Testis (tissue), 3 donors: ENCODE measurements around the gene PA2G4. TPM values are rescaled to one million over a fixed set of nuclear protein-coding genes. Genes with fewer than 3 reads are reported as not detected.
A peak's percentile ranks its signal among the peaks of the same experiment; 100 is the strongest.

Experiments used
- DNase-seq: peaks from one replicate; pipeline ENCODE4 v3.0.0-alpha.2; 2019
- H3K27ac ChIP-seq, 2 donors: fragments of 200-600 bp; sonication (generic); one replicate each; pipeline ENCODE4 v1.5.1; 2019
- H3K27me3 ChIP-seq: fragments of 200-600 bp; sonication (generic); one replicate; pipeline ENCODE4 v1.5.1; 2019
- H3K36me3 ChIP-seq: fragments of 200-600 bp; sonication (generic); one replicate; pipeline ENCODE4 v1.5.1; 2017; ENCODE audit warnings: low read depth; ENCODE audit errors: missing control alignments
- H3K4me1 ChIP-seq: fragments of 200-600 bp; sonication (generic); one replicate; pipeline ENCODE4 v1.5.1; 2019
- H3K4me3 ChIP-seq, 2 donors: fragments of 200-600 bp; sonication (generic); one replicate each; pipeline ENCODE4 v1.5.1; 2017 to 2019
- H3K9me3 ChIP-seq: fragments of 200-600 bp; sonication (generic); one replicate; pipeline ENCODE4 v1.5.1; 2017
- CTCF ChIP-seq, 3 experiments: fragments of 450-650 bp in 2 of 3; fragments of 200-600 bp in 1 of 3; sonication (generic) in 1 of 3; IDR thresholded peaks; one replicate each; pipeline ENCODE4 v1.5.1; 2016 to 2019; ENCODE audit warnings: antibody characterized with exemption in 3 of 3, mild to moderate bottlenecking in 2 of 3, moderate library complexity in 1 of 3
- POLR2A ChIP-seq: fragments of 450-650 bp; IDR thresholded peaks from one replicate; pipeline ENCODE4 v1.6.1; 2017; ENCODE audit warnings: antibody characterized with exemption, mild to moderate bottlenecking, moderate library complexity
- WGBS, 2 donors: methylation state at CpG; one replicate each; pipeline ENCODE4 v1.1.5; 2018; 5-methylcytosine and 5-hydroxymethylcytosine counted together
- intact Hi-C: fragments of 100-400 bp; cut with DNase I; formaldehyde crosslinking; loops from one replicate; pipeline ENCODE4 v1.15.1; 2023; ENCODE audit warnings: low total_unique reads
- polyA plus RNA-seq: library from polyadenylated mRNA; stranded (reverse); fragments of 350-450 nt; fragmentation: Illumina TruSeq; extraction: RNeasy Lipid Tissue Mini Kit (QIAGEN cat#74804); gene quantifications from one replicate; pipeline ENCODE4 v1.2.3, GENCODE V29; 2014; ENCODE audit warnings: low read depth, low replicate concordance; ENCODE audit not compliant: insufficient read depth
- total RNA-seq, 2 donors: library from RNA; depleted of rRNA; stranded (reverse); fragments of >200 nt; gene quantifications; one replicate each; pipeline ENCODE4 v1.2.3, GENCODE V29; 2016

PA2G4 gene
- total and polyA plus RNA-seq, 3 donors from 2014 or later = 61.0 to 190 (median 81.4) TPM

DNA sequence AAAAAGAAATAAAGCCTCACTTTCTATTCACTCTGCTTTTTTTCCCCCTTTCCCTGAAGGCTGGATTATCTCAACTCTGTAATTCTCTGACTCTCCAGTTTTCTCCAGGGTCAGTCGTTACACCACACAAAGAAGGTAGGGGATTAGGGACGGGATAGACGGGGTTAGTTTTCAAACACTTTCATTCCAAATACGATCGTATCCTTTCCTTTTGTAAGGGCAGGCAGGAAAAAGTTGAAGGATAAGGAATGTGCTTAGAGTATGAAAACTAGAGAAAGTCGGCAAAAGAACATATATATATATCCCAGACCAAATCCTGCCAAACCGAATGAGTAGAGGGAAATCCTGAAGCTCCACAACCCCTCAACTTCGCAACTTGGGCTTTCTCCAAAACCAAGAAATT, 23.1 kb downstream of the PA2G4 start:
- Histone ChIP-seq H3K36me3 (no peaks in the 10 kb centered on the region), H3K27me3 (no peaks in the 10 kb centered on the region), H3K4me3 (peak overlapping the region; percentile 77), H3K4me1 (peaks cover 26% of the 10 kb centered on the region), H3K27ac (peak overlapping the region; percentile 71 to 93), H3K9me3 (no peaks in the 10 kb centered on the region)
- WGBS, 2 donors = 0% methylated on average over 8 of the region's 8 CpGs
- intact Hi-C loops = loop anchor here (5.0 kb wide), 1 partner anchor 35 kb away; no protein-coding TSS in a partner anchor
- no peak for DNase-seq
- TF ChIP-seq CTCF (IDR thresholded peaks at IDR 0.05) = no peak
- no peak for TF ChIP-seq POLR2A

GRCh38 chr12:56127888-56128669, 23.7 kb downstream of the PA2G4 start, which contains the start of gene ESYT1:
Gene ESYT1, plus strand, starts transcription at chr12:56128267. Its CDS starts 53 bp downstream, at chr12:56128320.
- H3K9me3 ChIP-seq = no peaks in the 10 kb centered on the region
- WGBS, 2 donors = 0% methylated on average over 23 to 36 of the region's 49 CpGs
- intact Hi-C loops = loop anchor here (5.0 kb wide), 1 partner anchor 34 kb away; no protein-coding TSS in a partner anchor
- no peaks in the 10 kb centered on the region for H3K36me3 ChIP-seq
- H3K27me3 ChIP-seq = no peaks in the 10 kb centered on the region
- peak; percentile 99 for DNase-seq
- peak within 1 kb of the TSS; percentile 80 to 93 for H3K27ac ChIP-seq
- TF ChIP-seq POLR2A (peak; percentile 96), CTCF (IDR thresholded peaks at IDR 0.05) (no peak)
- H3K4me3 ChIP-seq = peak within 1 kb of the TSS; percentile 77
- H3K4me1 ChIP-seq = peaks cover 26% of the 10 kb centered on the region

- Histone ChIP-seq H3K4me1 (peaks cover 26% of the 10 kb centered on the region), H3K4me3 (peak overlapping the region; percentile 77), H3K9me3 (no peaks in the 10 kb centered on the region), H3K36me3 (no peaks in the 10 kb centered on the region), H3K27ac (peak overlapping the region; percentile 80 to 88), H3K27me3 (no peaks in the 10 kb centered on the region)
- peak; percentile 36 for DNase-seq
- WGBS, 2 donors = 0 to 1% methylated on average over 17 to 20 of the region's 20 CpGs
- TF ChIP-seq POLR2A = no peak
- TF ChIP-seq CTCF (IDR thresholded peaks at IDR 0.05) = no peak
- intact Hi-C loops = loop anchor here (5.0 kb wide), 1 partner anchor 34 kb away; no protein-coding TSS in a partner anchor
Measured at GRCh38 chr12:56128670-56129205, 24.4 kb downstream of the PA2G4 start.

DNA sequence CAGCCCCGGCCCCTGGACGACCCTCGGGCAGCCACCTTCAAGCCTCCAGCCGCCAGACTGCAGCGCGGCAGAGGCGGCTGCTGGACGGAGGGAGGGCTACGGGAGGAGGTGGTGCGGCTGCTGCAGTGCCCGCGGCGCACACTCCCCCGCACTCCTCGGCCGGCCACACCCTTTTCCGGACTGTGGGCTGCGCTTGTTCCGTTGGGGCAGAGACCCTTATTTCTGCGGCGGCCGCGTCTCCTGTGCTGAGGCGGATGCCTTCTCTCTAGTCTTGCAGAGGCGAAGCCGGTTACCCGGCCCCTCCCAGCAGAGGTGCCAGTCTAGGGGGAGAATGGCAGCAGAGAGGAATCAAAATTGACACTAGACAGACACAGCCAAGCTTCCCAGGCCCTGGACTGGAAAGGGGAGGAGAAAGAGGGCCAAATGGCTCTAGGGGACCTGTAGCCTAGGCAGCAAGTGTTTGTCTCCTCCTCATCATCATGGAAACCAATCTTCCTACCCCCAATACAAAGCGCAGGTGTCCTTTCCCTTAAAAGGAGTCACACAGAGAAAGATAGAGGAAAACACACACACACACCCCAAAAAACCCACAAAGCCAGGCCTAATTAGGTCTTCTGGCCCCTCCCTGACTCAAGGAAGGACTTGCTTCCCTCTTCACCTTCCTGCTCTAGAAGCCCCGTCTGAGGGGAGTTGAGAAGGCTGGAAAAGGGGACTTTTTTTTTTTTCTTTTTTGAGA, 25.0 kb downstream of the PA2G4 start:
- peak overlapping the region; percentile 80 to 88 for H3K27ac ChIP-seq
- intact Hi-C loops = loop anchor here (5.0 kb wide), 1 partner anchor 33 kb away; no protein-coding TSS in a partner anchor
- TF ChIP-seq CTCF (IDR thresholded peaks at IDR 0.05) = no peak
- TF ChIP-seq POLR2A = no peak

More for the DNA sequence above, 25.0 kb downstream of the PA2G4 start:
- H3K36me3 ChIP-seq = no peaks in the 10 kb centered on the region
- H3K9me3 ChIP-seq = no peaks in the 10 kb centered on the region
- no peaks in the 10 kb centered on the region for H3K27me3 ChIP-seq
- DNase-seq = peak; percentile 73
- WGBS, 2 donors = 2% methylated on average over 19 to 29 of the region's 29 CpGs
- H3K4me3 ChIP-seq = peak overlapping the region; percentile 77
- H3K4me1 ChIP-seq = peaks cover 26% of the 10 kb centered on the region
